T-helper 17 cell (primary cell): Measurements from ENCODE around the gene TAS2R30. TPM values are rescaled to one million over a fixed set of nuclear protein-coding genes. Genes with fewer than 3 reads are reported as not detected.

Experiments
- ATAC-seq: fragments of 150-1000 bp; cut with Tn5 transposase; 2 replicates; pipeline ENCODE4 v1.10.0; 2021; ENCODE audit warnings: mild to moderate bottlenecking, moderate library complexity
- DNase-seq, 3 donors: peaks; one replicate each; pipeline versions ENCODE4 v3.0.0 to v3.0.0-alpha.2; 2020 to 2021
- H3K9me3 ChIP-seq: one replicate; pipeline ENCODE4 v1.7.0; 2013; ENCODE audit warnings: low read length, mild to moderate bottlenecking; ENCODE audit not compliant: control insufficient read depth, poor library complexity, severe bottlenecking
- H3K27ac Mint-ChIP-seq: one replicate; pipeline ENCODE4 v1.8.0; 2022; ENCODE audit warnings: mild to moderate bottlenecking, moderate library complexity, mixed read lengths
- H3K27me3 Mint-ChIP-seq: one replicate; pipeline ENCODE4 v1.8.0; 2022; ENCODE audit warnings: mixed read lengths
- H3K36me3 Mint-ChIP-seq: one replicate; pipeline ENCODE4 v1.8.0; 2022; ENCODE audit warnings: low read depth, mixed read lengths
- H3K4me1 Mint-ChIP-seq: one replicate; pipeline ENCODE4 v1.8.0; 2022; ENCODE audit warnings: mild to moderate bottlenecking, mixed read lengths
- H3K4me3 Mint-ChIP-seq: one replicate; pipeline ENCODE4 v1.8.0; 2022; ENCODE audit warnings: mild to moderate bottlenecking, moderate library complexity, mixed read lengths
- total RNA-seq, 4 donors: library from RNA in 2 of 4; stranded (reverse) in 2 of 4; gene quantifications; one replicate each; pipeline ENCODE4 v1.2.3 and lab custom pipeline; 2022 to 2026

The TAS2R30 gene, protein sequence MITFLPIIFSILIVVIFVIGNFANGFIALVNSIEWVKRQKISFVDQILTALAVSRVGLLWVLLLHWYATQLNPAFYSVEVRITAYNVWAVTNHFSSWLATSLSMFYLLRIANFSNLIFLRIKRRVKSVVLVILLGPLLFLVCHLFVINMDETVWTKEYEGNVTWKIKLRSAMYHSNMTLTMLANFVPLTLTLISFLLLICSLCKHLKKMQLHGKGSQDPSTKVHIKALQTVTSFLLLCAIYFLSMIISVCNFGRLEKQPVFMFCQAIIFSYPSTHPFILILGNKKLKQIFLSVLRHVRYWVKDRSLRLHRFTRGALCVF
- total RNA-seq (1 to 10 TPM; 4.9 to 6.6 TPM), total RNA-seq (lab: John Stamatoyannopoulos, UW) (1.9 reads per million in 2 donors)

DNA sequence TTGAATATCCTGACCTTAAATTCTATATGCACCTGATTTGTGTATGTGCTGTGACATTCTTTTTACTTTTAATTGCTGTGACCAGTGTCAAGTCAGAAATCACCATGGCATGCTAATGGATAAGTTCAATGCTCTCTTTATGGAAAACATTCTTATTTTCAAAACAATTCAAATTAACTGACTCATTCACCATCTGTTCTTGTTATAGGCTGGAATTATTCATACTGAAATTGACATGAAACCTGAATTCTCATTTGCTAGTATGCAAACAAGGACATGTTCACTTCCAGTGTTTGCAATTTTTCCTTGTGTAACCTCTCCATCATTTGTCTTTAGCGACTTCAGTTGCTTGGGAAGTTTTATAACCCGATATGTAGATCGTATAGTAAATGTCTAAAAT lies at the start of gene TAS2R30:
Gene TAS2R30 (minus strand): TSS at position 340 of the 400 bp plus-strand sequence. CDS start 400 bp downstream, outside the sequence.
- no peak for DNase-seq
- peaks cover 26% of the 10 kb centered on the region for H3K4me1 Mint-ChIP-seq
- no peak within 1 kb of the TSS for H3K4me3 Mint-ChIP-seq
- H3K9me3 ChIP-seq, result no peaks in the 10 kb centered on the region
- H3K27me3 Mint-ChIP-seq, result no peaks in the 10 kb centered on the region
- peak within 1 kb of the TSS; percentile 74 for H3K27ac Mint-ChIP-seq
- peaks cover 2% of the 10 kb centered on the region for H3K36me3 Mint-ChIP-seq
- ATAC-seq, result no peak

DNA sequence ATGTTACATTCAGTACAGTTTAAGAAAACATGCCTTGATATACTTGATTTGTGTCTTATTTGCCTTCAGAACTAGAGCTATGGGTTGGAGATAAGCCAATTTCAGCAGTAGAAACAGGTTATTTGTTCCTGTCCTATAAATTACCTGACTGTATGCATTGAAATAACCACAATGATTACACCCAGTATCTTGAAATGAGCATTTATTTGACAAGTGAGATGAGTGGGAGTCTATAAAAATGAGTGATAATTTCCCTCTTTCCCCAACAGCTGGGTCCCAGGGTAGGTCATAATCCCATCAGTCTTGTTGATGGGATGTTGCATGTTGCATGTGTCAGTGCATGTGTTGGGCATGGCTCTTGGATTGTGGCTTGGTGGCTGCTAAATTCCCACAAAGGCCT lies 48.6 kb upstream of the TAS2R30 start:
- DNase-seq (no peak), ATAC-seq (no peak)
- H3K4me3 Mint-ChIP-seq, result no peak overlapping the region
- no peak overlapping the region for H3K27ac Mint-ChIP-seq
- H3K9me3 ChIP-seq, result no peaks in the 10 kb centered on the region
- H3K36me3 Mint-ChIP-seq, result no peaks in the 10 kb centered on the region
- no peaks in the 10 kb centered on the region for H3K27me3 Mint-ChIP-seq
- H3K4me1 Mint-ChIP-seq, result peaks cover 3% of the 10 kb centered on the region

DNA sequence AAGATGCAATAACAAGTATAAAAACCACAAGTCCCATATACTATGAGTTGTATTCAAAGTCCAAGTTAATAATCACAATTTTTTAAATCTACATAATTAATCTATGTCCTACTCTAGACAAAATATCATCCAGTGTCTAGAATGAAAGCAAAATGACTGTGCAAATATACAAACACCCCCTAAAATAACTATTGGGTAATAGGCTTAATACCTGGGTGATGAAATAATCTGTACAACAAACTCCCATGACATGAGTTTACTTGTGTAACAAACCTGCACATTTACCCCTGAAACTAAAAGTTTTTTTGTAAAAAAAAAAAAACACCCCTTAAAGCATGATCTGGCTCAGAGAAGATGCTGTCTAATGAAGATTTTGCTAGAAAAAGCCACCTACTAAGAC lies 48.1 kb upstream of the TAS2R30 start:
- H3K27ac Mint-ChIP-seq, result no peak overlapping the region
- H3K36me3 Mint-ChIP-seq, result no peaks in the 10 kb centered on the region
- peaks cover 3% of the 10 kb centered on the region for H3K4me1 Mint-ChIP-seq
- H3K4me3 Mint-ChIP-seq, result no peak overlapping the region
- DNase-seq, result no peak
- H3K9me3 ChIP-seq, result no peaks in the 10 kb centered on the region
- ATAC-seq, result no peak
- no peaks in the 10 kb centered on the region for H3K27me3 Mint-ChIP-seq

DNA sequence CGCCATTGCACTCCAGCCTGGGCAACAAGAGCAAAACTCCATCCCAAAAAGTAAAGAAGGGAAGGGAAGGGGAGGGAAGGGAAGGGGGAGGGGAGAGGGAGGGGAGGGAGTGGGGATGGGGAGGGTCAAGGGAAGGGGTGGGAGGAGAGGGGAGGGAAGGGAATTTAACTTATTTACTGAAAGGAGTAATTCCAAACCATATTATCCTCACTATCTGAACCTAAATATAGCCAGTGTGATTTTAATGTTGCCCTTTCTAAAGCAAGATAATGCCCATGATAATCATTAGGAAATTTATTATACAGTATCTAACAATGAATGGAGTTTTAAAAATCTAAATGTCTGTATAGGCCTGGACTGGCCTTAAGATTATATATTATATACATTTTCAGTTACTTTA lies 43.8 kb upstream of the TAS2R30 start:
- no peaks in the 10 kb centered on the region for H3K9me3 ChIP-seq
- DNase-seq (no peak), ATAC-seq (no peak)
- Mint-ChIP-seq H3K4me1 (peaks cover 15% of the 10 kb centered on the region), H3K36me3 (peaks cover 3% of the 10 kb centered on the region), H3K4me3 (no peak overlapping the region), H3K27me3 (no peaks in the 10 kb centered on the region), H3K27ac (no peak overlapping the region)

DNA sequence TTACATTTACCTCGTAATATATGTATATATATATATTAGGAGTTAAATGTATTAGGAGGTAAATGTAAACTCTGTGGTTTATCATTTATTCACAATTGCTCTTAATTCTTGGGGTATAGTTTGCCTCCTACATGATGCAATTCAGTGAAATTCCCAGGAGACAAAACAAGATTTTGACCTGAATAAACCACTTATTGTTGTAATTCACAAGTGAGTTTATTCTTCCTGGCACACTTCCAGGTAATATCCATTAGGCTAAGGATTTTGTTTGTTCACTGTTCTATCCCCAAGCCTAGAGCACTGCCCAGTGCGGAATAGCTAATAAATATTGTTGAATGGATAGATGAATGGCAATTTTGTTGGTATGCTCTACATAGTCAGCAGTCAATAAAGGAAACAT lies 39.6 kb upstream of the TAS2R30 start:
- DNase-seq (no peak), ATAC-seq (no peak)
- H3K27ac Mint-ChIP-seq, result no peak overlapping the region
- H3K4me1 Mint-ChIP-seq, result peaks cover 44% of the 10 kb centered on the region
- H3K9me3 ChIP-seq, result no peaks in the 10 kb centered on the region
- no peak overlapping the region for H3K4me3 Mint-ChIP-seq
- no peaks in the 10 kb centered on the region for H3K27me3 Mint-ChIP-seq
- H3K36me3 Mint-ChIP-seq, result peaks cover 8% of the 10 kb centered on the region

DNA sequence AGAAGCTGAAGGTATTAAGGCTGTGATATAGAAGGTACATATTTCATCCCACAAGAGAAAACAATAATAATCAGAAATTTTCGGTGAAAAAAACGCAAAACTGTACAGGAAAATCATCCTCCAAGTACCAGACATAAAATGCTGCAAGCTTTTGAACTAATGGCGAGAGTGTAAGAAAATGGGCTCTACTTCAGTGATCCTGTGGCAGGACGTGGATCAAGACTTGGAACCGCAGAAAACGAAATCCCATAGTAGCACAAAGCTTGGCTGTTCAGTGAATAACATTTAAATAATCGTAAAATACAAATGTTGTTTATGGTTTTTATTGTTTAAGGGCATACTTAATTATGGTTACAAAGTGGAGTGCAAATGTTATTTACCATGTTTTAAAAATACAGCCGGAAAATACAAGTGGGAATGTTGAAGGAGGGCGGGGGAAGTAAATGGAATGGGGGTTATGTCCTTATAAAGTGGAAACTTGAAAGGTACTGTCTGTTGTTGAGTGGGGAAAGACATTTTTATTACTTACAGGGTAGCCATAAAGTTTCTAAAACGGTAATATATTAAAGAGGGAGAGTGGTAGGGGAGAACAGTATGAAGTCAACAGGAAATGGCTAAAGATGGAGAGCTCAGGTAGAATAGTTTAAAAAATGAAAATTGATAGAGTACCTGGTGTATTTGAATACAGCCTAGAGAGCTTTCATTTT lies 37.7 kb upstream of the TAS2R30 start:
- Mint-ChIP-seq H3K36me3 (peaks cover 8% of the 10 kb centered on the region), H3K27me3 (no peaks in the 10 kb centered on the region), H3K4me3 (peak overlapping the region; percentile 99), H3K4me1 (peaks cover 53% of the 10 kb centered on the region), H3K27ac (peak overlapping the region; percentile 99)
- no peaks in the 10 kb centered on the region for H3K9me3 ChIP-seq
- DNase-seq, result no peak
- ATAC-seq, result no peak

DNA sequence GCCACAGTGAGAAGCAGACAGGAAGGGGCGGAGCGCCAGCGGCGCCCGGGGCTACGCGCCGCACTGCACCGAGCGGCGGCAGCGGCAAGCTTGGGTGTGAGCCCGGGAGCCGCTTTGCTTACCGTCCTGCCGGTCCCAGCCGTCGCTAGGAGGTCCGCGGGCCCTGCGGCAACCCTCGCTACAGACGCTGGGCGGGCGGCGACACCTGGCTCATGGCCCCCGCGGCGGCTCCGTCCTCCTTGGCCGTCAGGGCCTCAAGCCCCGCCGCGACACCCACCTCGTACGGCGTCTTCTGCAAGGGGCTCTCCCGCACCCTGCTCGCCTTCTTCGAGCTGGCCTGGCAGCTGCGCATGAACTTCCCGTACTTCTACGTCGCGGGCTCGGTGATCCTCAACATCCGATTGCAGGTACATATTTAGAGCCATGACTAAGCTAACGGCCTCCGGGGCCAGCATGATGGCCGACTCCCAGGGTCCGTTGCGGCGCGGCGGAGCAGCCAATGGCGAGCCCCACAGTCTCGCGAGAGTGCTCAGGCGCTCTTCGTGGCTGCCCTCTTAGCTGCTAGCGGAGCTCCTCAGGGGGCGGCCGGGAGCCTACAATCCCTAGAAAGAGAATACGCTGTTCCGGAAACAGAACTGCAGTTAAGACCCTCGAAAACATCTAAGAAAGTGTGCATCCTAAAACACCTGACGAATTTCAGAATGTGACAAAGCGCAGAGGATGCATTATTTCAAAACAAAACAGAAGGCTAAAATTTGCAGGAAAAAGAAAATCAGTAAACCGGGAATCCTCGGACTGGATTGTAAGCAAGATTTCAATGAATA lies 36.9 kb upstream of the TAS2R30 start, which contains the start of gene SMIM10L1:
Gene SMIM10L1 (plus strand): TSS at position 50 of the 824 bp plus-strand sequence. CDS start 163 bp downstream, at position 213.
- DNase-seq (peak; percentile 74 to 84 (median 77)), ATAC-seq (peak; percentile 96)
- peak within 1 kb of the TSS; percentile 99 for H3K27ac Mint-ChIP-seq
- H3K4me1 Mint-ChIP-seq, result peaks cover 55% of the 10 kb centered on the region
- H3K9me3 ChIP-seq, result no peaks in the 10 kb centered on the region
- H3K27me3 Mint-ChIP-seq, result no peaks in the 10 kb centered on the region
- H3K4me3 Mint-ChIP-seq, result peak within 1 kb of the TSS; percentile 99
- peaks cover 7% of the 10 kb centered on the region for H3K36me3 Mint-ChIP-seq

DNA sequence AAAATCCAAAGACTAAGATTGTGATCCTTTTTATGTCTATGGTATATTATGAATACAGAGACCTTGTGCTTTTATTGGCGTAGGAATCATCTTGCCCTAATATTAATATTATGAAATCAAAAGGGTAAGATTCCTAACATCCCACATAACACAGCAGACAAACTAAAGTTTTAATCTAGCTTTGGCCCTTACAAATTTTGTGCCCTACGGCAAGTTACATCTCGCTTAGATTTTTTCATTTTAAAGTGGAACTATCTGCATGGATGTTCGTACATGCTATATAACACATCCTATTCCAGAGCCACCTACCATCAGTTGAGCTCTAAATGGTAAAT lies 36.3 kb upstream of the TAS2R30 start:
- Mint-ChIP-seq H3K4me3 (peak overlapping the region; percentile 99), H3K27ac (peak overlapping the region; percentile 99), H3K4me1 (peaks cover 55% of the 10 kb centered on the region), H3K27me3 (no peaks in the 10 kb centered on the region), H3K36me3 (peaks cover 8% of the 10 kb centered on the region)
- no peaks in the 10 kb centered on the region for H3K9me3 ChIP-seq
- ATAC-seq, result no peak
- no peak for DNase-seq

DNA sequence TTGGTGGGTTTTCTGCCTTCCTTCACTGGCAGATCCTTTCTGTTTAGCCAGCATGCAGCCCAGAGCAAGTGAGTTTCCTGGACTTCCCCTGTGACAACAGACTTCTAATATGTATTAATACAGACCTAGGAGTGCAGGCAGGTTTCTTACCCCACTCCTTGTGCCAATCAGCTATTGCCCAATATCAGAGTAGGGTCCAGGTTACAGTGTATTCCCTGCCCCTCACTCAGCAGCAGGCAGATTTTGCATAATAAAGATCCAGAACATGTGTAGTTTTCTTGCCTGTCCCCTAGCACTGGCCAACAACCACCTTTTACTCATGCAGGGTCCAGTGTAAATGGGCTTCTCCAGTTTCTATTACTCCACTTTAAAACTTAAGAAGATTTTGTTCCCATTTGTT lies 31.9 kb upstream of the TAS2R30 start:
- Mint-ChIP-seq H3K4me3 (no peak overlapping the region), H3K4me1 (peaks cover 47% of the 10 kb centered on the region), H3K27me3 (no peaks in the 10 kb centered on the region), H3K27ac (no peak overlapping the region), H3K36me3 (peaks cover 10% of the 10 kb centered on the region)
- H3K9me3 ChIP-seq, result no peaks in the 10 kb centered on the region
- ATAC-seq, result no peak
- no peak for DNase-seq

DNA sequence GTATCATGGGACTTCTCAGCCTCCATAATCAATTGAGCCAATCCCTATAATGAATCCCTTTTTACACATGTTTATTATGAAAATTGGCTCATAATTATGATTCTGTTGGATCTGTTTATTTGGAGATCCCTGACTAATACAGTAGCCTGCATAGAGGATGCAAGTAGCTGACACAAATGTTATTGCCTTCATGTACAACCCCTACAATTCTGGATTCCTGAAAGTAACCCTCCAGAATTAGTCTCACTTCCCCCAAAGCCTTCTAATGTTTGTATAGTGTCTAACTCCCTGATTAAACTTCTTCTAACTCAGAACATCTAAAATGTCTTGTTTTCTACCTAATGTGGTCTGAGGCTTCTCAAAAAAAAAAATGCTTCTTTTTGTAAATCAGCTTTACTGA lies 29.9 kb upstream of the TAS2R30 start:
- DNase-seq, result no peak
- ATAC-seq, result no peak
- Mint-ChIP-seq H3K27ac (no peak overlapping the region), H3K4me1 (peaks cover 39% of the 10 kb centered on the region), H3K27me3 (no peaks in the 10 kb centered on the region), H3K36me3 (peaks cover 10% of the 10 kb centered on the region), H3K4me3 (no peak overlapping the region)
- H3K9me3 ChIP-seq, result no peaks in the 10 kb centered on the region

DNA sequence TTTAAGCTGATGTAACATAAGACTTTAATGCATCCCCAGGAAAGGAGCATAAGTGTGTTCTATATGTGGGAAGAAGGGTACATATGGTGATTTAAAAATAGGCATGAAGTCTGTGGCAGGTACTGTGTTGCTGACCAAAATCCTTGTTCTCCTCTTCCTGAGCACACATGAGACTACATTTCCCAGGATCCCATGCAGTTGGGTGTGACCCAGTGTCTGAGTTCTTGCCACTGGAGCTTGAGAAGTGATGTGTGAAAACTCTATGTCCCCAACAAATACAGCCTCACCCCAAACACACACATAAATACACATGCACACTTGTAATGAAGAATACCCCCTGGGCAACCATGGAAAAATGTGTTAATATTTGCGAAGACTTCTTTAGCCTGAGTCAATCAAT lies 28.1 kb upstream of the TAS2R30 start:
- no peak for DNase-seq
- no peak overlapping the region for H3K4me3 Mint-ChIP-seq
- H3K4me1 Mint-ChIP-seq, result peaks cover 33% of the 10 kb centered on the region
- H3K27me3 Mint-ChIP-seq, result no peaks in the 10 kb centered on the region
- no peaks in the 10 kb centered on the region for H3K9me3 ChIP-seq
- H3K36me3 Mint-ChIP-seq, result peaks cover 12% of the 10 kb centered on the region
- no peak overlapping the region for H3K27ac Mint-ChIP-seq
- no peak for ATAC-seq

DNA sequence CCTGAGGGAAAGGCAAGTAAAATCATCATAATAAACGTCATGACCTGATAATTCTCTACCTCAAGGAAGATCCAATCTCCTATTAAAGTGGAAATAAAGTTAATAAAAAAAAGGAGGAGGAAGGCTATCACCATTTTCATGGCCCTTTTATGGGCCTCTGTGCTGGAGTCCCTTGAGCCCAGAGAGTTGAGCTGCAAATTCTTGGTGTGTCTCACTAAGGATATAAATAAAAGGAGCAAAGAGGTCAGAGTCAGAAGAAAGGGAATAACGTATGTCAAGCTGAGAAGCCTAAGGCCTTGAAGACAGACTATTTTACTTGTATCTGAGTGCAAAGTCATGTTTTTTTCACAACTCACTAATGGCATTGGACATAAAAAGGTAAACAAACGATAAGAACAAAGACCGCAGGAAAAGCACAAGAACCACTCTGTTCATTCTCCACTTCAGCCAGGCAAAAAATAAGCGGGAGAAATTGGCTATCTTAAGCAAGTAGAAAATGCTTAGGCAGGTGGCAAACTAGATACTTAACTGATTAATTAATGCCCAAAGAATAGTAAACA lies 24.5 kb upstream of the TAS2R30 start:
- Mint-ChIP-seq H3K4me3 (no peak overlapping the region), H3K4me1 (peaks cover 18% of the 10 kb centered on the region)

DNA sequence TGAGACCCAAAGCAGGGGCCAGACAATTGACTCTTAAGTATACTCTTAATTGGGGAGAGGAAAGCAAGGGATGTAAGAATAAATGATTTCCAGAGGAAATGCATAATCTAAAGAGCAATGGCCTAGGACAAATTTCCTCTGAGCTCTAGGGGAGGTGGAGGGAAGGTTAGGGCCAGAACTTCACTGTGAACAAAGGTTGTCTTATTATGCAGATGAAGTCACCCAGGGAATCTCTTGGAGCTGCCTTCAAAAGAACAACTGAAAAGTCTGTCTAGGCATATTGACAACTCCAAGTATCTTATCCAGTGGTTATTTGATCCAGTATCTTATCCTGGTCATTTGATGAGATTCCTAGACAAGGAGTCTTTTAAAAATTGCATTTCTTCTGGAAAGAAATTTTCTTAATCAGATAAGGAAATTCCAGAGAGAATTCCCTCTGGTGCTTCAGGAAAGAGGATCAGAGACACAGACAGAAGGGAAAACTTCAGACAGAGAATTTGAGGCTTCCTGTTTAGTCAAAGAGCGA lies 20.0 kb upstream of the TAS2R30 start:
- ATAC-seq (no peak), DNase-seq (no peak)
- Mint-ChIP-seq H3K27me3 (no peaks in the 10 kb centered on the region), H3K4me3 (no peak overlapping the region), H3K4me1 (peaks cover 7% of the 10 kb centered on the region), H3K27ac (no peak overlapping the region), H3K36me3 (peaks cover 2% of the 10 kb centered on the region)
- no peaks in the 10 kb centered on the region for H3K9me3 ChIP-seq

More for the DNA sequence above, 24.5 kb upstream of the TAS2R30 start:
- H3K9me3 ChIP-seq, result no peaks in the 10 kb centered on the region
- DNase-seq (no peak), ATAC-seq (no peak)
- H3K27me3 Mint-ChIP-seq, result no peaks in the 10 kb centered on the region
- H3K27ac Mint-ChIP-seq, result peak overlapping the region; percentile 11
- H3K36me3 Mint-ChIP-seq, result peaks cover 8% of the 10 kb centered on the region
